ENCODE data around the gene ZNF91.

DNA sequence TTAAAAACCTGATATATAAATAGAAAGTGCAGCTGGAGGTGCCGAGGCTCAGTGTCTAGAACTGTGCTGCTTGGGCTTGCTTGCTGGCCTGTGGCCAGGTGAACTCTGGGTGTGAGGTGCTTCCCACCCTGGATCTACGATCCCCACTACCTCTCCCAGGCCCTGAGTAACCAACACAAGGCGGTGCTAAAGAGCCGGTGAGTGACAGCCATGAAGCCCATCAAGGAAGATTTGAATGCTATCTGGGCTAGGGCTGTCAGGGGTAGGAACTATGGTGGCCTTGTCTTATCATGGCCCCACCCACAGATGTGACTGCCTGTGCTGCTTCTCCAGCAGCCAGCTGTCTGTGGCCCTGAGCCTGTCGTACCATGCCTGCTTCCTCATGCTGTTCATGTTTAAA lies 25.6 kb upstream of the ZNF91 start:
- TF ChIP-seq, protein P1, sequence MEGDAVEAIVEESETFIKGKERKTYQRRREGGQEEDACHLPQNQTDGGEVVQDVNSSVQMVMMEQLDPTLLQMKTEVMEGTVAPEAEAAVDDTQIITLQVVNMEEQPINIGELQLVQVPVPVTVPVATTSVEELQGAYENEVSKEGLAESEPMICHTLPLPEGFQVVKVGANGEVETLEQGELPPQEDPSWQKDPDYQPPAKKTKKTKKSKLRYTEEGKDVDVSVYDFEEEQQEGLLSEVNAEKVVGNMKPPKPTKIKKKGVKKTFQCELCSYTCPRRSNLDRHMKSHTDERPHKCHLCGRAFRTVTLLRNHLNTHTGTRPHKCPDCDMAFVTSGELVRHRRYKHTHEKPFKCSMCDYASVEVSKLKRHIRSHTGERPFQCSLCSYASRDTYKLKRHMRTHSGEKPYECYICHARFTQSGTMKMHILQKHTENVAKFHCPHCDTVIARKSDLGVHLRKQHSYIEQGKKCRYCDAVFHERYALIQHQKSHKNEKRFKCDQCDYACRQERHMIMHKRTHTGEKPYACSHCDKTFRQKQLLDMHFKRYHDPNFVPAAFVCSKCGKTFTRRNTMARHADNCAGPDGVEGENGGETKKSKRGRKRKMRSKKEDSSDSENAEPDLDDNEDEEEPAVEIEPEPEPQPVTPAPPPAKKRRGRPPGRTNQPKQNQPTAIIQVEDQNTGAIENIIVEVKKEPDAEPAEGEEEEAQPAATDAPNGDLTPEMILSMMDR (conservative IDR thresholded peaks at IDR 0.05; ENCODE audit: low read depth, low read length), result no peak
- TF ChIP-seq MAZ (IDR thresholded peaks at IDR 0.05; ENCODE audit: borderline replicate concordance, low read depth, low read length) (no peak), POLR2A (IDR thresholded peaks at IDR 0.05; ENCODE audit: low read depth, low read length) (no peak), FOS (IDR thresholded peaks at IDR 0.05; ENCODE audit: low read depth, low read length) (no peak), MAFK (IDR thresholded peaks at IDR 0.05; ENCODE audit: low read depth, low read length) (no peak)
